GM04503 (cell line): ENCODE data around the gene GFPT2.

Source experiments
- DNase-seq: peaks from one replicate; pipeline ENCODE4 v3.0.0-alpha.2; 2012; ENCODE audit warnings: low read depth

GFPT2 gene

DNA sequence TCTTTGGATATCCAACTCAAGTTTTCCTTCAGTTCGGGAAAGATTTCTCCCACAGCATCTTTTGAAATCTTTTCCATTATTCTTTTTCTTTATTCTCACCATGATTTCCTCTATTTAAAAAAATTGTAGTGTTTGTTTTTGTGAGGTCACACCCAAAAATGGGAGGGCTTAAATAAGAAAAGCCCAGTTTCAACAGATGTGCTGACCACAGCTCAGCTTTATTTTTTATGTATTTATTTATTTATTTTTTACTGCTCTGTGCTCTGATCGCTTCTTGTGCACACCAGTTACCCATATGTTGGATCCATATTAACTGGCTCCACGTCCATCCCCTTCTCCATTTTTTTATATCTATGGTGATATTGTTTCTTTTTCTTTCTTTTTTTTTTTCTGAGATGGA, 20.3 kb downstream of the GFPT2 start:
- no peak for DNase-seq

- no peak for DNase-seq
Observed at GRCh38 chr5:180332051-180332517, 21.1 kb downstream of the GFPT2 start.

GRCh38 chr5:180331647-180331950, 21.5 kb downstream of the GFPT2 start:
- no peak for DNase-seq

GRCh38 chr5:180330810-180331646, 22.1 kb downstream of the GFPT2 start:
- peak; percentile 97 for DNase-seq

- no peak for DNase-seq
Observed at GRCh38 chr5:180330270-180330648, 22.9 kb downstream of the GFPT2 start.

- DNase-seq: no peak
Observed at GRCh38 chr5:180329606-180330269, 23.4 kb downstream of the GFPT2 start.

GRCh38 chr5:180329138-180329435, 24.0 kb downstream of the GFPT2 start:
- DNase-seq: no peak

DNA sequence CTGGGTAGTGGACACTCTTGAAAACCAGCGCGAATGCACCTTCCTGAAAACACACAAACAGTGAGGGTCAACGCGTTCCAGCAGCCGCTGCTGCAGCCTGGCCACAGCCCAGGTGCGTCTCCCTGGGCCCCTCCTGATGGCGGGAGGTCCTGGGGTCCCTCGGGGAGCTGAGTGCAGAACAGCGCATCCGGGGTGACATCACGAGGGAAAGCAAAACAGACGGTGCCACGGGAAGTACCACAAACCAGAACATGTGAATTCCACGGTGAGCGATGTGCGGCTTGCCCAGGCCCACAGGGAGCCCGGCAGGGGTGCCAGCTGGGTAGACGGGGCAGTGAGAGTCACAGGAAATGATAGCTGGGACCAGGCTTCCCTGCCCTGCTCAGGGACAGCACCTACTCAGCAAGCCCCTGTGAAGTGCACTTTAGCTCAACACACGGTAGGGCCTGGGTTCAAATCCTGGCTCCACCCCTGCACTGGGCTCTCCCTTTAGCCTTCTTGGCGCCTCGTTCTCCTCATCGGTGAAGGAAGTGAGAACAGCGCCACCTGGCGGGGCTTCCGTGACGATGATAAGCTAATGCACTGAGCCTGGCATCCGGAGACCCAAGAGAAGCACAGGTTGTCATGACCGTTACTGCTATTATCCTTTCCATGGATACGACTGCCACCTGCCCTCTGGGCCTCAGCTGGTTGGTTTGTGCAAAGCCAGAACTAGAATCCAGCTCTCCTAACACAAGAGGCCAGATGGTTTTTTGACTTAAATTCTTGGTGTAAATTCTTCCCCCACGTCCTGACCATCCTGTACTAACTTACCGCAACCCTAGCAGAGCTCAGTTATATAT, 24.6 kb downstream of the GFPT2 start:
- no peak for DNase-seq

- DNase-seq: no peak
Observed at GRCh38 chr5:180326989-180327565, 26.1 kb downstream of the GFPT2 start.

DNA sequence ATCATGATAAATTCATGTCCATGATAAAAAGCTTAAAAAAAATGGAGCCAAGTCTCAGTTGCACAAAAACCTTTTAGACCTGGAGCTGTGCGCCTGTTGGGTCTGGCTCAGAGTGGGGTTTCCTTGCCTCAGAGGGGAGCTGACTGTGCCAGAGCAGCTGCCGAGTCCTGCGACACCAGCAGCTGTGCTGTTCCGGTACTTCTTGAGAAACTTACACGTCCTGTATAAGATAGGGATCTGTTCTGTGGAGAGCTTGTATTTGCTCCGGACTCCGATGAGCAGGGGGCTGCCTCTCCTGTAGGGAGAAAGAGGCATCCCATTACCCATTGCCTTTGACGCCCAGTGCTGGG, 28.6 kb downstream of the GFPT2 start:
- no peak for DNase-seq

- DNase-seq: no peak
Observed at GRCh38 chr5:180323941-180324600, 29.1 kb downstream of the GFPT2 start.

GRCh38 chr5:180323160-180323559, 30.0 kb downstream of the GFPT2 start:
- DNase-seq: no peak

GRCh38 chr5:180318456-180319089, 34.6 kb downstream of the GFPT2 start:
- DNase-seq: no peak

GRCh38 chr5:180316586-180316985, 36.5 kb downstream of the GFPT2 start:
- no peak for DNase-seq

GRCh38 chr5:180315762-180316212, 37.3 kb downstream of the GFPT2 start:
- DNase-seq: no peak

- no peak for DNase-seq
Observed at GRCh38 chr5:180313677-180314505, 39.2 kb downstream of the GFPT2 start.

GRCh38 chr5:180311216-180311615, 41.9 kb downstream of the GFPT2 start:
- DNase-seq: no peak

- DNase-seq: no peak
Observed at GRCh38 chr5:180306796-180307195, 46.3 kb downstream of the GFPT2 start.

DNA sequence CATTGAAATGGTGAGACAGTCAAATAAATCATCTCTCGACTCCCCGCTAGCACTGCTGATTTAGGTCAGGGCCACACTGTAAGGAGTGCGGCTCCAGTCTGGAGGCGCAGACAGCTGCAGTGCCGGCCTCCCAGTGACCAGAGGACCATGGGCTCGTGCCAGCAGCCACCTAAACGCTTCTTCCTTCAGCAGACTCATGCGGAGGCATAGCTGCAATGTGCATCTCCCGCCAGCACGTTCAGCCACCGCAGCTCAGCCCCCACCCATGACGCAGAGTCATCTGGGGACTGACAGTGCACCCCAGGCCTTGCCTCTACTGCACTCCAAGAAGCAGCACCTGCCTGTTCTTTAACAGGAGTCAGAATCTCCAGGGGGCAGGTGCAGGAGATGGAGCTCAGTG, 47.7 kb downstream of the GFPT2 start:
- no peak for DNase-seq
